ENCODE data around the gene CEP350. TPM values are rescaled to one million over a fixed set of nuclear protein-coding genes. Genes with fewer than 3 reads are reported as not detected.

The CEP350 gene
- total RNA-seq, 1 donor from 2014 or later: 31.1 TPM

- no peak for DNase-seq (ENCODE audit: low read depth)
- peaks cover 9% of the 10 kb centered on the region for H3K36me3 ChIP-seq (ENCODE audit: control insufficient read depth, insufficient read depth, low read length)
- no peaks in the 10 kb centered on the region for H3K27me3 ChIP-seq (ENCODE audit: control insufficient read depth, insufficient read depth, low read length)
- TF ChIP-seq CTCF (IDR thresholded peaks at IDR 0.05; ENCODE audit: insufficient read depth, low read length, severe bottlenecking): no peak
- no peak overlapping the region for H3K4me3 ChIP-seq (ENCODE audit: low read depth, low read length)
- no peak for FAIRE-seq
Observed at GRCh38 chr1:180061019-180061418, 106.4 kb downstream of the CEP350 start.

GRCh38 chr1:180062452-180062971 lies 107.9 kb downstream of the CEP350 start:
- FAIRE-seq: no peak

GRCh38 chr1:180065408-180065807 lies 110.8 kb downstream of the CEP350 start:
- DNase-seq (ENCODE audit: low read depth): no peak
- no peak overlapping the region for H3K4me3 ChIP-seq (ENCODE audit: low read depth, low read length)
- FAIRE-seq: no peak
- H3K27me3 ChIP-seq (ENCODE audit: control insufficient read depth, insufficient read depth, low read length): no peaks in the 10 kb centered on the region
- no peak for TF ChIP-seq CTCF (IDR thresholded peaks at IDR 0.05; ENCODE audit: insufficient read depth, low read length, severe bottlenecking)
- H3K36me3 ChIP-seq (ENCODE audit: control insufficient read depth, insufficient read depth, low read length): peaks cover 7% of the 10 kb centered on the region

More at GRCh38 chr1:180062452-180062971, 107.9 kb downstream of the CEP350 start:
- DNase-seq (ENCODE audit: low read depth): no peak
- Histone ChIP-seq H3K4me3 (ENCODE audit: low read depth, low read length) (no peak overlapping the region), H3K27me3 (ENCODE audit: control insufficient read depth, insufficient read depth, low read length) (no peaks in the 10 kb centered on the region), H3K36me3 (ENCODE audit: control insufficient read depth, insufficient read depth, low read length) (peaks cover 7% of the 10 kb centered on the region)
- no peak for TF ChIP-seq CTCF (IDR thresholded peaks at IDR 0.05; ENCODE audit: insufficient read depth, low read length, severe bottlenecking)

- FAIRE-seq: no peak
- no peak for DNase-seq (ENCODE audit: low read depth)
- TF ChIP-seq CTCF (IDR thresholded peaks at IDR 0.05; ENCODE audit: insufficient read depth, low read length, severe bottlenecking): no peak
- H3K4me3 ChIP-seq (ENCODE audit: low read depth, low read length): no peak overlapping the region
- H3K27me3 ChIP-seq (ENCODE audit: control insufficient read depth, insufficient read depth, low read length): no peaks in the 10 kb centered on the region
- H3K36me3 ChIP-seq (ENCODE audit: control insufficient read depth, insufficient read depth, low read length): peaks cover 6% of the 10 kb centered on the region
Observed at GRCh38 chr1:180066150-180066549, 111.5 kb downstream of the CEP350 start.

GRCh38 chr1:180070286-180070685 lies 115.7 kb downstream of the CEP350 start:
- FAIRE-seq: no peak

More at GRCh38 chr1:180070286-180070685, 115.7 kb downstream of the CEP350 start:
- Histone ChIP-seq H3K36me3 (ENCODE audit: control insufficient read depth, insufficient read depth, low read length) (no peaks in the 10 kb centered on the region), H3K27me3 (ENCODE audit: control insufficient read depth, insufficient read depth, low read length) (no peaks in the 10 kb centered on the region), H3K4me3 (ENCODE audit: low read depth, low read length) (no peak overlapping the region)
- DNase-seq (ENCODE audit: low read depth): no peak
- no peak for TF ChIP-seq CTCF (IDR thresholded peaks at IDR 0.05; ENCODE audit: insufficient read depth, low read length, severe bottlenecking)
